ENCODE data around the gene DUSP16. TPM values are rescaled to one million over a fixed set of nuclear protein-coding genes. Genes with fewer than 3 reads are reported as not detected.
"Not testable (repeated sequence)": the region's sequence is repeated elsewhere in the genome, so short reads cannot be mapped to it uniquely, and the experiment has no call there.

Gene DUSP16
- total RNA-seq, 2 experiments from 2014 or later: 33.6 to 35.9 TPM

DNA sequence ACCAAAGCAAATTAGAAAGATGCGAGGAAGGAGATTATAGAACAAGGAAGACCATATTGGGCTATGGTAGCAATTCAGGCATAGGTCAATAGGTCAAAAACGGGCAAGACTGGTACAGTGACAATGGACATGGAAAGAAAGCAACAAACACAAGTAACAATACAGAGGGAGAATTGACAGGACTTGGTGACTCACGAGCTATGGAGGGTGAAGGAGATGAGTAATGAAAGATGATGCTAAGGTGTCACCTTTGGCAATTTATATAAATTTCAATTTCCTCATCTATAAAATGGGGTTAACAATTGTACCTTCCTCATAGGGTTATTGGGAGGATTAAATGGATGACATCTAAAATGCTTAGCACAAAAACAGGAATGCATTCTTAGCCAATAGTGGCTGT lies 15.1 kb upstream of the DUSP16 start:
- no peak for DNase-seq
- no peaks in the 10 kb centered on the region for H3K9me3 Mint-ChIP-seq
- H3K27me3 Mint-ChIP-seq: no peaks in the 10 kb centered on the region
- ChIA-PET POLR2A (no interaction called here), CTCF (interaction anchor here (1.0 to 2.7 kb wide), 4 partner anchors 9 to 201 kb away, joined by 3 to 10 read pairs (median 4); partner anchors contain the start of gene DUSP16)
- H3K4me3 Mint-ChIP-seq: no peak overlapping the region
- H3K36me3 Mint-ChIP-seq (ENCODE audit: low read depth): no peaks in the 10 kb centered on the region
- H3K27ac Mint-ChIP-seq: no peak overlapping the region
- H3K4me1 Mint-ChIP-seq: peaks cover 10% of the 10 kb centered on the region

- Mint-ChIP-seq H3K36me3 (ENCODE audit: low read depth) (no peaks in the 10 kb centered on the region), H3K4me3 (no peak overlapping the region), H3K27ac (no peak overlapping the region), H3K9me3 (peaks cover 3% of the 10 kb centered on the region), H3K4me1 (peaks cover 3% of the 10 kb centered on the region), H3K27me3 (peaks cover 6% of the 10 kb centered on the region)
- ChIA-PET POLR2A (no interaction called here), CTCF (interaction anchor here (0.7 to 1.2 kb wide), 2 partner anchors 7 to 16 kb away, joined by 3 to 4 read pairs; no protein-coding TSS in a partner anchor)
- DNase-seq: no peak
These were observed 10.0 kb upstream of the DUSP16 start for GRCh38 chr12:12572659-12573058.

DNA sequence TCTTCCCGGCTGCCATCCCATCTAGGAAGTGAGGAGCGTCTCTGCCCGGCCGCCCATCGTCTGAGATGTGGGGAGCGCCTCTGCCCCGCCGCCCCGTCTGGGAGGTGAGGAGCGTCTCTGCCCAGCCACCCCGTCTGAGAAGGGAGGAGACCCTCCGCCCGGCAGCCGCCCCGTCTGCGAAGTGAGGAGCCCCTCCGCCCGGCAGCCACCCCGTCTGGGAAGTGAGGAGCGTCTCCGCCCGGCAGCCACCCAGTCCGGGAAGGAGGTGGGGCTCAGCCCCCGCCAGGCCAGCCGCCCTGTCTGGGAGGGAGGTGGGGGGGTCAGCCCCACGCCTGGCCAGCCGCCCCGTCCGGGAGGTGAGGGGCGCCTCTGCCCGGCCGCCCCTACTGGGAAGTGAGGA lies 3.3 kb upstream of the DUSP16 start:
- POLR2A ChIA-PET; DNase-seq; H3K36me3 Mint-ChIP-seq (ENCODE audit: low read depth); H3K4me3 Mint-ChIP-seq; H3K9me3 Mint-ChIP-seq; H3K27ac Mint-ChIP-seq; H3K27me3 Mint-ChIP-seq; CTCF ChIA-PET: not testable (repeated sequence)
- H3K4me1 Mint-ChIP-seq: peaks cover 16% of the 10 kb centered on the region

DNA sequence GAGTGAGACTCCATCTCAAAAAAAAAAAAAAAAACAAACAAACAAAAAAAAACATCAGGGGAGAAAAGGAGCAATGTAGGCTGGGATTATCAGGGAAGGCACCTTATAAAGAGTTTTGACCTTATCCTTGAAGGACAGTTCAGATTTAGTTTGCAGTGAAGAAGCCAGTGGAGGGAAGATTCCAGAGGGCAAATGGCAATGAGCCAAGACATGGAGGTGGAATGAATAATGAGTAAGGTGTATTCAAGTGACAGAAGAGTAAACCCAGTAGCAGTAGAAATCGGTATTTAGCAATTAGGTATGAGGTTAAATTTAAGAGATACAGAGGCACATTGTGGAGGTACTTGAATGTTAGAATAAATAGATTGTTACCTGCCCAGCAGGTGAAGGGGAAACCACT lies 2.2 kb upstream of the DUSP16 start:
- H3K4me3 Mint-ChIP-seq: no peak overlapping the region
- peaks cover 8% of the 10 kb centered on the region for H3K27me3 Mint-ChIP-seq
- peaks cover 24% of the 10 kb centered on the region for H3K4me1 Mint-ChIP-seq
- no peak overlapping the region for H3K27ac Mint-ChIP-seq
- H3K36me3 Mint-ChIP-seq (ENCODE audit: low read depth): peaks cover under 1% of the 10 kb centered on the region
- peaks cover 3% of the 10 kb centered on the region for H3K9me3 Mint-ChIP-seq
- CTCF ChIA-PET: interaction anchor here (0.6 to 2.7 kb wide), 10 partner anchors 9 to 190 kb away, joined by 3 to 10 read pairs (median 3); no protein-coding TSS in a partner anchor
- no peak for DNase-seq
- POLR2A ChIA-PET: no interaction called here

GRCh38 chr12:12563290-12563928 lies 746 bp upstream of the DUSP16 start:
- Mint-ChIP-seq H3K27me3 (peaks cover 3% of the 10 kb centered on the region), H3K36me3 (ENCODE audit: low read depth) (peaks cover 6% of the 10 kb centered on the region), H3K9me3 (peaks cover 3% of the 10 kb centered on the region), H3K4me3 (peak overlapping the region; percentile 76), H3K4me1 (peaks cover 33% of the 10 kb centered on the region), H3K27ac (peak overlapping the region; percentile 93)
- DNase-seq: no peak
- POLR2A ChIA-PET: interaction anchor here (0.6 kb wide), 1 partner anchor 14 kb away, joined by 3 read pairs; no protein-coding TSS in a partner anchor
- CTCF ChIA-PET: interaction anchor here (1.0 to 2.7 kb wide), 12 partner anchors 11 to 213 kb away, joined by 3 to 10 read pairs (median 4); partner anchors contain the start of gene MANSC1

GRCh38 chr12:12562016-12562483 lies 613 bp downstream of the DUSP16 start:
- POLR2A ChIA-PET: no interaction called here
- Mint-ChIP-seq H3K27me3 (peaks cover under 1% of the 10 kb centered on the region), H3K4me3 (peak overlapping the region; percentile 85), H3K9me3 (peaks cover 3% of the 10 kb centered on the region), H3K4me1 (peaks cover 42% of the 10 kb centered on the region), H3K36me3 (ENCODE audit: low read depth) (peaks cover 15% of the 10 kb centered on the region), H3K27ac (peak overlapping the region; percentile 96)
- CTCF ChIA-PET: interaction anchor here (1.4 to 2.7 kb wide), 5 partner anchors 16 to 203 kb away, joined by 3 to 10 read pairs (median 7); no protein-coding TSS in a partner anchor
- peak; percentile 44 for DNase-seq

GRCh38 chr12:12561371-12562015 lies 1.2 kb downstream of the DUSP16 start:
- Mint-ChIP-seq H3K4me3 (peak overlapping the region; percentile 88), H3K36me3 (ENCODE audit: low read depth) (peaks cover 17% of the 10 kb centered on the region), H3K9me3 (peaks cover 3% of the 10 kb centered on the region), H3K4me1 (peaks cover 44% of the 10 kb centered on the region), H3K27me3 (no peaks in the 10 kb centered on the region), H3K27ac (peak overlapping the region; percentile 95)
- DNase-seq: peak; percentile 36
- POLR2A ChIA-PET: interaction anchor here (0.5 to 0.7 kb wide), 2 partner anchors 38 to 119 kb away, joined by 3 read pairs; no protein-coding TSS in a partner anchor
- CTCF ChIA-PET: interaction anchor here (0.5 to 1.5 kb wide), 4 partner anchors 17 to 205 kb away, joined by 3 to 7 read pairs (median 4); no protein-coding TSS in a partner anchor

DNA sequence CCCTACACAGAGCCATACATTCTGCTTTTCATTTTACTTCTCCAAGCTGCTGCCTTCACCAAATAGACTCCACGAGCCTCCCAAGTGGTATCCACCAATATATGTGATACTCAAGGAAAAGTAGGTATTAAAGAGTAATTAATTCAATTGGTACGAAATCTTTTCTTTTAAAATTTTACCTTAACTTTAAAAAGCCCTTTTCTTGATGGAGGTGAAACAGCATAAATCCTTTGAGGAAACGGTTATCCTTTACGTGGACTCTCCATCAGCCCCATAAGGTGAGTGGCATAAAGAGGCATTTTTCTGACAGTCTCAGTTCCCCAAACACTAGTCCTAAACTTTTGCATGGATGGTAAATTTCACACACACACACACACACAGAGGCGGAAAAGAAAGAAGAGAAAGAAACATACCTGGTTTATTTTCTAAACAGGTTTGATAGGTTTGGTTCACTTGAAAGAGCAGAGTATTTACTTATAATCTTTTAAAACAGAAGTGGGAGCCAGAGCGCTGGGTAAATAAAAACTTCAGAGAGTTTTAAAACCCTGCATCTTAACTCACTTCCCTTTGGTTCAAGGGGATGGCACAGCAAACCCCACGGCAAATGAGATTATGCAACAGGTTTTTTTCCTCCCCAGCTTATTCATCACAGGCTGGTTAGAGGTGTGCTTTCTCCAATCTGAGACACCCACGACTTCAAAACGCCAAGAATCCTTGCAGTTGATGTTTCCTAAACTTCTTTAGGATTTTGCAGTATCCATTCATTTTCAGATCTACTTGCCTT lies 1.9 kb downstream of the DUSP16 start:
- peak overlapping the region; percentile 95 for H3K27ac Mint-ChIP-seq
- H3K27me3 Mint-ChIP-seq: no peaks in the 10 kb centered on the region
- CTCF ChIA-PET: interaction anchor here (1.4 to 1.5 kb wide), 3 partner anchors 18 to 202 kb away, joined by 3 to 7 read pairs (median 4); no protein-coding TSS in a partner anchor
- POLR2A ChIA-PET: interaction anchor here (0.5 to 0.7 kb wide), 2 partner anchors 37 to 118 kb away, joined by 3 read pairs; no protein-coding TSS in a partner anchor
- peaks cover 17% of the 10 kb centered on the region for H3K36me3 Mint-ChIP-seq (ENCODE audit: low read depth)
- peaks cover 44% of the 10 kb centered on the region for H3K4me1 Mint-ChIP-seq
- H3K4me3 Mint-ChIP-seq: peak overlapping the region; percentile 88
- peaks cover 3% of the 10 kb centered on the region for H3K9me3 Mint-ChIP-seq
- DNase-seq: peak; percentile 76

- H3K27me3 Mint-ChIP-seq: no peaks in the 10 kb centered on the region
- ChIA-PET POLR2A (no interaction called here), CTCF (interaction anchor here (1.4 kb wide), 1 partner anchor 36 kb away, joined by 5 read pairs; no protein-coding TSS in a partner anchor)
- H3K9me3 Mint-ChIP-seq: peaks cover under 1% of the 10 kb centered on the region
- no peak overlapping the region for H3K27ac Mint-ChIP-seq
- peaks cover 20% of the 10 kb centered on the region for H3K36me3 Mint-ChIP-seq (ENCODE audit: low read depth)
- no peak for DNase-seq
- H3K4me3 Mint-ChIP-seq: peak overlapping the region; percentile 88
- H3K4me1 Mint-ChIP-seq: peaks cover 46% of the 10 kb centered on the region
These were observed 2.9 kb downstream of the DUSP16 start for GRCh38 chr12:12559719-12560296.

DNA sequence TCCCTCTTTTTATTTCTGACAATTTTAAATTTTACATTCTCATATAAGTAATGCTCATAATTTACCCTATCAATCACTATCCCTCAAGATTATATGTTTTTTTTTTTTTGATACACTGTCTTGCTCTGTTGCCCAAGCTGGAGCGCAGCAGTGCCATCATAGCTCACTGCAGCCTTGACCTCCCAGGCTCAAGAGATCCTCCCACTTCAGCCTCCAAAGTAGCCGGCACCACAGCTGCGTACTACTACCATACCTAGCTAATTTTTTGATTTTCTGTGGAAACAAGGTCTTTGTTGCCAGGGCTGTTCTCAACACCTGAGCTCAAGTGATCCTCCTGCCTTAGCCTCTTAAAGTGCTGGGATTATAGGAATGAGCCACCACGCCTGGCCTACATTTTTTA lies 4.4 kb downstream of the DUSP16 start:
- no peak for DNase-seq
- H3K27ac Mint-ChIP-seq: no peak overlapping the region
- H3K4me1 Mint-ChIP-seq: peaks cover 36% of the 10 kb centered on the region
- peaks cover 26% of the 10 kb centered on the region for H3K36me3 Mint-ChIP-seq (ENCODE audit: low read depth)
- H3K9me3 Mint-ChIP-seq: no peaks in the 10 kb centered on the region
- H3K4me3 Mint-ChIP-seq: no peak overlapping the region
- POLR2A ChIA-PET: interaction anchor here (0.6 kb wide), 1 partner anchor 77 kb away, joined by 3 read pairs; no protein-coding TSS in a partner anchor
- CTCF ChIA-PET: interaction anchor here (1.4 to 1.6 kb wide), 2 partner anchors 35 to 66 kb away, joined by 4 to 5 read pairs; no protein-coding TSS in a partner anchor
- no peaks in the 10 kb centered on the region for H3K27me3 Mint-ChIP-seq

GRCh38 chr12:12557733-12558132 lies 4.9 kb downstream of the DUSP16 start:
- ChIA-PET CTCF (interaction anchor here (1.6 kb wide), 1 partner anchor 66 kb away, joined by 4 read pairs; no protein-coding TSS in a partner anchor), POLR2A (no interaction called here)
- peaks cover 32% of the 10 kb centered on the region for H3K4me1 Mint-ChIP-seq
- no peaks in the 10 kb centered on the region for H3K9me3 Mint-ChIP-seq
- H3K27me3 Mint-ChIP-seq: no peaks in the 10 kb centered on the region
- H3K4me3 Mint-ChIP-seq: no peak overlapping the region
- H3K36me3 Mint-ChIP-seq (ENCODE audit: low read depth): peaks cover 28% of the 10 kb centered on the region
- H3K27ac Mint-ChIP-seq: no peak overlapping the region
- no peak for DNase-seq

GRCh38 chr12:12555656-12556055 lies 7.0 kb downstream of the DUSP16 start:
- H3K4me1 Mint-ChIP-seq: peaks cover 30% of the 10 kb centered on the region
- POLR2A ChIA-PET: no interaction called here
- CTCF ChIA-PET: interaction anchor here (0.8 to 1.9 kb wide), 5 partner anchors 9 to 51 kb away, joined by 3 to 6 read pairs (median 4); no protein-coding TSS in a partner anchor

More at GRCh38 chr12:12555656-12556055, 7.0 kb downstream of the DUSP16 start:
- H3K36me3 Mint-ChIP-seq (ENCODE audit: low read depth): peaks cover 37% of the 10 kb centered on the region
- DNase-seq: no peak
- H3K27me3 Mint-ChIP-seq: no peaks in the 10 kb centered on the region
- H3K4me3 Mint-ChIP-seq: no peak overlapping the region
- no peaks in the 10 kb centered on the region for H3K9me3 Mint-ChIP-seq
- no peak overlapping the region for H3K27ac Mint-ChIP-seq

All from activated CD4-positive, alpha-beta T cell treated with anti-CD3 and anti-CD28 coated beads, Interleukin-2, amount 10 ng/mL, durations not matched to agents 7 days and 5 days (primary cell).